Suprapubic skin (tissue), 4 donors: ENCODE results near the gene UBR2.

Experiments
- POLR2A ChIP-seq, 2 donors: fragments of 450-650 bp; IDR thresholded peaks; one replicate each; pipeline ENCODE4 v1.6.1; 2017; ENCODE audit warnings: antibody characterized with exemption in 2 of 2, mild to moderate bottlenecking in 2 of 2, moderate library complexity in 2 of 2
- POLR2AphosphoS5 ChIP-seq, 3 donors: sonication (generic); formaldehyde crosslinking; IDR thresholded peaks; one replicate each; pipeline ENCODE4 v1.6.1; 2017; ENCODE audit warnings: antibody characterized with exemption in 3 of 3
- TF ChIP-seq, protein P1 (sequence below), 2 donors: fragments of 200-600 bp in 1 of 2; fragments of 450-650 bp in 1 of 2; sonication (generic) in 1 of 2; IDR thresholded peaks; one replicate each; pipeline ENCODE4 v1.5.1; 2016 to 2019; ENCODE audit warnings: antibody characterized with exemption in 2 of 2, mild to moderate bottlenecking in 1 of 2, moderate library complexity in 1 of 2

DNA sequence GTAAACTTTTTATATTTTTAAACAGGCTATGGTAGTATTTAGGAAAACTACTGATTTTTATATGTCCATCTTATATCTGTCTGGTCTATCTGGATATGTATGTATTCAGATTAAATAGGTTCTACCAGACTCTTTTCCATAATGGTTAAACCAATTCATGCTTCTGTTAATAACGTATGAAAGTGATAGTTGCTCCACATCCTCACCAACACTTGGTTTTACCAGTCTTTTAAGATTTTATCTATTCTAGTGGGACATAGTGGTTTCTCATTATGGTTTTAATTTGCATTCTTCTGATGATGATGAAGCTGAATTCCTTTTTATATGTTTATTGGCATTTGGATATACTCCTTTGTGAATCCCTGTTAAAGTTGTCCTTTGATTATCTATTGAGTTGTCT, 56.1 kb downstream of the UBR2 start:
- TF ChIP-seq, protein P1, sequence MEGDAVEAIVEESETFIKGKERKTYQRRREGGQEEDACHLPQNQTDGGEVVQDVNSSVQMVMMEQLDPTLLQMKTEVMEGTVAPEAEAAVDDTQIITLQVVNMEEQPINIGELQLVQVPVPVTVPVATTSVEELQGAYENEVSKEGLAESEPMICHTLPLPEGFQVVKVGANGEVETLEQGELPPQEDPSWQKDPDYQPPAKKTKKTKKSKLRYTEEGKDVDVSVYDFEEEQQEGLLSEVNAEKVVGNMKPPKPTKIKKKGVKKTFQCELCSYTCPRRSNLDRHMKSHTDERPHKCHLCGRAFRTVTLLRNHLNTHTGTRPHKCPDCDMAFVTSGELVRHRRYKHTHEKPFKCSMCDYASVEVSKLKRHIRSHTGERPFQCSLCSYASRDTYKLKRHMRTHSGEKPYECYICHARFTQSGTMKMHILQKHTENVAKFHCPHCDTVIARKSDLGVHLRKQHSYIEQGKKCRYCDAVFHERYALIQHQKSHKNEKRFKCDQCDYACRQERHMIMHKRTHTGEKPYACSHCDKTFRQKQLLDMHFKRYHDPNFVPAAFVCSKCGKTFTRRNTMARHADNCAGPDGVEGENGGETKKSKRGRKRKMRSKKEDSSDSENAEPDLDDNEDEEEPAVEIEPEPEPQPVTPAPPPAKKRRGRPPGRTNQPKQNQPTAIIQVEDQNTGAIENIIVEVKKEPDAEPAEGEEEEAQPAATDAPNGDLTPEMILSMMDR (IDR thresholded peaks at IDR 0.05): no peak
- TF ChIP-seq POLR2AphosphoS5 (IDR thresholded peaks at IDR 0.05): no peak
- no peak for TF ChIP-seq POLR2A (IDR thresholded peaks at IDR 0.05)
